ENCODE measurements around the gene ACACB. TPM values are rescaled to one million over a fixed set of nuclear protein-coding genes. Genes with fewer than 3 reads are reported as not detected.
A peak's percentile ranks its signal among the peaks of the same experiment; 100 is the strongest.

Gene ACACB
- total RNA-seq, 1 donor from 2014 or later = 1.7 TPM

DNA sequence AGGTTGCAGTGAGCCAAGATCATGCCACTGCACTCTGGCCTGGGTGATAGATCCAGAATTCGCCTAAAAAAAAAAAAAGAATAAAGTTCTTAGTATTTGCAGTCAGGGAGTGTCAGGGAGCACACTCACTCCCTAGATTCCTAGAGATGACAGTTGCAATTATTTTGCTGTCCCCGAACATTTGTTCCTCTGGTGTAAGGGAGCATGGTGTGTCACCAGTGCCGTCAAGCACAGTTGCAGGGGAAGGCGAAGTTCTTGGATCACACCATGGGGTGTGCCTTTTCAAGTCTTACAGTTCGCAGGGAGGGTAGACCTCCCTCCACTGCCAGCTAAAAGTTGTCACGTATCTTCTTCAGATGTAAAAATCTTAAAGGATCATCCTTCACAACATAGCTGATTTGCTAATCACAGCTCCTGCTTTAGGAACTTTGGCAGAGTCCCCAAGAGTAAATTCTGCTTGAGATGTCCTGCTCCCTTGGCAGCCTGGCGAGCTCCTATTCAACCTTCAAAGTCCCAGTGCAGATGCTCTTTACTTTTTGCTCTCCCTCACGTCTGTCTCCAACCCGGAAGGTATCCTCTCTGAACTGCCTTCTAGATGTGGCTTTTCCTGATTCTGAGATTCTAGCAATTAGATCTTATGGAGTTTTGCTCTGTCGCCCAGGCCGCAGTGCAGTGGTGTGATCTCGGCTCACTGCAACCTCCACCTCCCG lies 11.3 kb downstream of the ACACB start:
- no peak overlapping the region for H3K27ac Mint-ChIP-seq (ENCODE audit: unreplicated experiment)
- no peaks in the 10 kb centered on the region for H3K4me1 Mint-ChIP-seq (ENCODE audit: unreplicated experiment)
- no peaks in the 10 kb centered on the region for H3K27me3 Mint-ChIP-seq (ENCODE audit: unreplicated experiment)
- DNase-seq (ENCODE audit: low spot score) = no peak
- TF ChIP-seq, protein P1, sequence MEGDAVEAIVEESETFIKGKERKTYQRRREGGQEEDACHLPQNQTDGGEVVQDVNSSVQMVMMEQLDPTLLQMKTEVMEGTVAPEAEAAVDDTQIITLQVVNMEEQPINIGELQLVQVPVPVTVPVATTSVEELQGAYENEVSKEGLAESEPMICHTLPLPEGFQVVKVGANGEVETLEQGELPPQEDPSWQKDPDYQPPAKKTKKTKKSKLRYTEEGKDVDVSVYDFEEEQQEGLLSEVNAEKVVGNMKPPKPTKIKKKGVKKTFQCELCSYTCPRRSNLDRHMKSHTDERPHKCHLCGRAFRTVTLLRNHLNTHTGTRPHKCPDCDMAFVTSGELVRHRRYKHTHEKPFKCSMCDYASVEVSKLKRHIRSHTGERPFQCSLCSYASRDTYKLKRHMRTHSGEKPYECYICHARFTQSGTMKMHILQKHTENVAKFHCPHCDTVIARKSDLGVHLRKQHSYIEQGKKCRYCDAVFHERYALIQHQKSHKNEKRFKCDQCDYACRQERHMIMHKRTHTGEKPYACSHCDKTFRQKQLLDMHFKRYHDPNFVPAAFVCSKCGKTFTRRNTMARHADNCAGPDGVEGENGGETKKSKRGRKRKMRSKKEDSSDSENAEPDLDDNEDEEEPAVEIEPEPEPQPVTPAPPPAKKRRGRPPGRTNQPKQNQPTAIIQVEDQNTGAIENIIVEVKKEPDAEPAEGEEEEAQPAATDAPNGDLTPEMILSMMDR (IDR thresholded peaks at IDR 0.05; ENCODE audit: unreplicated experiment) = no peak
- no peak overlapping the region for H3K4me3 Mint-ChIP-seq (ENCODE audit: unreplicated experiment)
- no peaks in the 10 kb centered on the region for H3K36me3 Mint-ChIP-seq (ENCODE audit: low read depth, unreplicated experiment)
- no peaks in the 10 kb centered on the region for H3K9me3 Mint-ChIP-seq (ENCODE audit: unreplicated experiment)

DNA sequence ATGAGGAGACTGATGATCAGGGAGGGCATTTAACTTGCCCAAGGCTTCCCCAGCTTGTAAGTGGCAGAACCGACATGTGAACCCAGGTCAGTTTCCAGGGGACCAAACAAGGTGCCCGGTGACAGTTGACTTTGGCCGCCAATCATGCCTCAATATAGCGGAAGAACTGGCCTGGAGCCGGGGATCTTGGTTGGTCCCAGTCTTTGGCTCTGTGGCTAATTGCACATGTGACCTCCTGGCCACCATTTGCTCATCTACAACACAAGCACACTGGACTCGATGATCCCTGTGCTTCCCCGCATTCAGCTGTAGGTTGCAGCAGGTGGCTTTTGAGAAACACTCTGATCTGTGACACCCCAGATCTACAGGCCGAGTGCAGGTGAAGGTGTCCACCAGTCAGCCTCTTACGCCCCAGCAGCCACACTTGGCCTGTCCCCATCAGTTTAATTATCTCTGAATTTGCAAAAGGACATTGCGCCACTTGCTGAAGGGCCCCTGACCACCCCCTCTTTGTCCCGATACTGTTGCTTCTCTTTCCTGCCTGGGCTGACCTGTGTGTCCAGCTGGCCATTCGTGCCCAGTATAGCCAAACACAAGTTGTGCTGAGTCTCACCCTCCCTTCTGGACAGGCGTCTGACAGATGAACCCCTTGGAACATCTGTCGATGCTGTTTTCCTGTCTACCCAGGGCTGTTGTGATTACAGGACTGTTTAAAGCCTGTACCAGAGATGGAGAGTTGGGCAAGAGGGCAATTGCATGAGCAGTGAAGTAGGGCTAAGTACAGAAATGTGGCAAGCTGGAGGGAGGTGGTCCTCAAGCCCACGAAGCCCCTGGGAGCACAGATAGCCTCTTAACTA lies 14.1 kb downstream of the ACACB start:
- no peaks in the 10 kb centered on the region for H3K36me3 Mint-ChIP-seq (ENCODE audit: low read depth, unreplicated experiment)
- H3K9me3 Mint-ChIP-seq (ENCODE audit: unreplicated experiment) = no peaks in the 10 kb centered on the region
- DNase-seq (ENCODE audit: low spot score) = no peak
- TF ChIP-seq, protein P1 (IDR thresholded peaks at IDR 0.05; ENCODE audit: unreplicated experiment) = no peak
- H3K27me3 Mint-ChIP-seq (ENCODE audit: unreplicated experiment) = peaks cover 2% of the 10 kb centered on the region
- H3K4me1 Mint-ChIP-seq (ENCODE audit: unreplicated experiment) = no peaks in the 10 kb centered on the region
- H3K27ac Mint-ChIP-seq (ENCODE audit: unreplicated experiment) = peak overlapping the region; percentile 55
- H3K4me3 Mint-ChIP-seq (ENCODE audit: unreplicated experiment) = no peak overlapping the region

DNA sequence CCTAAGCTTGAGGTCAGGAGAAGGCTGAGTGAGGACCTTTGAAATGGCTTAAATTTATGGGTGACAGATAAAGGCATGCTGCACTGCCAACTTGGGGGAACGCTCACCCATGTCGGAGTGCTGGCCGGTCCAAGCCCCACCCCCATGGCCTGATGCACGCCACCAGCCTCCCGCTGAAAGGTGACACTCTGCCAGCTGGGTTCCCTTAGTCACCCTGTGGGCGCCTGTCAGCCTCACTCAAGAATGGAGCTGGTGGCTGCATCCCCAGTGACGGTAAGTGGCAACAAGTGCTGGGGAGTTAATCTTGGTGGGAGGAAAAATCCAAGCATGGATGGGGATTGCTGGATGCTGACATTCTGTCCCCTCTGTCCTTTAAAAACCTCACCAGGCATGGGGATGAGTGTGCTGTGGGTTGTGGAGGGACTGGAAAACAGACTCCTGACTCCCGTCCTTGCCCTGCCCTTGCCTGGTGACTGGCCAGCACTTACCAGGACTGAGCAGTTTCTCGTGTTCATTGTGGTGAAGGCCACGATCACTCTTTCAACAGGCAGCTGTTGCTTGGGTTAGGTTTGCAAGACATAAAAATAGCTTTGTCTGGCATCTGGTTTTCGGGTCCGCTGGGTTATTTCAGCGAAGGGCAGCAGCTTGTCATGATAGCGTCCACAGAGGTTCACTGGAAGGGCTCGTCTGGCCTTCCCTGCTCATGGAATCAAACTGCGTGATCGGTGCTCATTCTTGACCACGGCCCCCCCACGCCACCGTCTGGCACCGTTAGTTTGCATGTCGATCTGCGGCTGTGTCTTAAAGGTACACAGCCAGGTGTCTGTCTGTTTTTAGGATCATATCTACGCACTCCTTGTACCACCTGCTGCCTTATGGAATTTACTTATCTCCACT lies 15.0 kb downstream of the ACACB start:
- no peaks in the 10 kb centered on the region for H3K9me3 Mint-ChIP-seq (ENCODE audit: unreplicated experiment)
- no peak overlapping the region for H3K27ac Mint-ChIP-seq (ENCODE audit: unreplicated experiment)
- no peak for DNase-seq (ENCODE audit: low spot score)
- H3K4me3 Mint-ChIP-seq (ENCODE audit: unreplicated experiment) = no peak overlapping the region
- TF ChIP-seq, protein P1 (IDR thresholded peaks at IDR 0.05; ENCODE audit: unreplicated experiment) = no peak
- H3K27me3 Mint-ChIP-seq (ENCODE audit: unreplicated experiment) = peaks cover 2% of the 10 kb centered on the region
- no peaks in the 10 kb centered on the region for H3K36me3 Mint-ChIP-seq (ENCODE audit: low read depth, unreplicated experiment)
- H3K4me1 Mint-ChIP-seq (ENCODE audit: unreplicated experiment) = no peaks in the 10 kb centered on the region

DNA sequence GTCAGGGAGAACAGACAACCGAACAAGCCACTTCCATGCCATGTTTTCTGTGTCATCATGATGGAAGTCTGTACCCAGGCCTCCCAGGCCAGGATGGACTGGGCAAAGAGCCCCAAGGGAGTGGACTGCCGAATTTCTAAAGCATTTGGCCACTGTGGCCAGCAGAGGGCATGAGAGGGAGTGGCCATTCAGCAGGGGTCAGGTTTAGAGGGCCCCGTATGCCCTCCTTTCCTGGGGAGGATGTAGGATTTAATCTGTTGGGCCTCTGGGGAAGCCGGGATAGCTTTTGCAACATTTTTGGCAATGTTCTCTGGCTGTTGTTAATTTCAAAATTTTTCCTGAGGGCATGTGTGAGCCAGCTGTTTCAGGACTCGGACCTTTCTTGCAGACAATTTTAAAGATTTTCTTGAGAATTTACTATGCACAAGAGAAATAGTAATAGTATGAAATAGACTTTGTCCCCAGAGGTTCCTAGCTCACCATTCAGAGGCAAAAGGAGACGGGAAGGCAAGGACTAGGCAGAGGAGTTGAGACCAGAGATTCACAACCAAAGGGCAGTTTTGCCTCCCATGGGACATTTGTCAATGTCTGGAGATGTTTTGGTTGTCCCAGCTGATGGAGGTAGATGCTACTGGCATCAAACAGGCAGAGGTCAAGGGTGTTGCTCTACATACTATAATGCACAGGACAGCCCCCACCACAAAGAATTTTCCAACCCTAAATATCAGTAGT lies 18.0 kb downstream of the ACACB start:
- Mint-ChIP-seq H3K9me3 (ENCODE audit: unreplicated experiment) (no peaks in the 10 kb centered on the region), H3K27ac (ENCODE audit: unreplicated experiment) (no peak overlapping the region), H3K27me3 (ENCODE audit: unreplicated experiment) (peaks cover 2% of the 10 kb centered on the region), H3K36me3 (ENCODE audit: low read depth, unreplicated experiment) (no peaks in the 10 kb centered on the region), H3K4me1 (ENCODE audit: unreplicated experiment) (no peaks in the 10 kb centered on the region), H3K4me3 (ENCODE audit: unreplicated experiment) (no peak overlapping the region)
- peak; percentile 46 for DNase-seq (ENCODE audit: low spot score)
- TF ChIP-seq, protein P1 (IDR thresholded peaks at IDR 0.05; ENCODE audit: unreplicated experiment) = peak; percentile 63
